Measurements from ENCODE around the gene BUB1B.
"Not testable (repeated sequence)": the region's sequence is repeated elsewhere in the genome, so short reads cannot be mapped to it uniquely, and the experiment has no call there.

BUB1B gene

DNA sequence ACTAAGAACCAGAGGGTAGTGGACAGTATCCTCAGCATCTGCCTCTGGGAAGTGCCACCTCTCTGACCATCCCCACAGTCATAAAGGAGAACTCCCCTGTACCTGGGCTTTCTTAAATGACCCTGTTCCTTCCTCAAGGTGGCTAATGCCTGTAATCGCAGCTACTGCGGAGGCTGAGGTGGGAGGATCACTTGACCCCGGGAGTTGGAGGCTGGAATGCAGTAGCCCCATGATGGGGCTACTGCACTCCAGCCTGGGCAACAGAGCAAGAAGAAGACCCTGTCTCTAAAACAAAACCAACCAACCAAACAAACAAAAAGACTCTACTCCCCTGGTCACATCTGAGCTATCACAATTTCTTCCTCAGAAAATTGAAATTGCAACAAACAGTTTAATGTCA is 848 bp upstream of the BUB1B start:
- FAIRE-seq, result no peak
- no peak for DNase-seq (ENCODE audit: insufficient read length, low spot score)
- TF ChIP-seq, protein P1, sequence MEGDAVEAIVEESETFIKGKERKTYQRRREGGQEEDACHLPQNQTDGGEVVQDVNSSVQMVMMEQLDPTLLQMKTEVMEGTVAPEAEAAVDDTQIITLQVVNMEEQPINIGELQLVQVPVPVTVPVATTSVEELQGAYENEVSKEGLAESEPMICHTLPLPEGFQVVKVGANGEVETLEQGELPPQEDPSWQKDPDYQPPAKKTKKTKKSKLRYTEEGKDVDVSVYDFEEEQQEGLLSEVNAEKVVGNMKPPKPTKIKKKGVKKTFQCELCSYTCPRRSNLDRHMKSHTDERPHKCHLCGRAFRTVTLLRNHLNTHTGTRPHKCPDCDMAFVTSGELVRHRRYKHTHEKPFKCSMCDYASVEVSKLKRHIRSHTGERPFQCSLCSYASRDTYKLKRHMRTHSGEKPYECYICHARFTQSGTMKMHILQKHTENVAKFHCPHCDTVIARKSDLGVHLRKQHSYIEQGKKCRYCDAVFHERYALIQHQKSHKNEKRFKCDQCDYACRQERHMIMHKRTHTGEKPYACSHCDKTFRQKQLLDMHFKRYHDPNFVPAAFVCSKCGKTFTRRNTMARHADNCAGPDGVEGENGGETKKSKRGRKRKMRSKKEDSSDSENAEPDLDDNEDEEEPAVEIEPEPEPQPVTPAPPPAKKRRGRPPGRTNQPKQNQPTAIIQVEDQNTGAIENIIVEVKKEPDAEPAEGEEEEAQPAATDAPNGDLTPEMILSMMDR (IDR thresholded peaks at IDR 0.05; ENCODE audit: insufficient read depth, missing control alignments), result no peak

DNA sequence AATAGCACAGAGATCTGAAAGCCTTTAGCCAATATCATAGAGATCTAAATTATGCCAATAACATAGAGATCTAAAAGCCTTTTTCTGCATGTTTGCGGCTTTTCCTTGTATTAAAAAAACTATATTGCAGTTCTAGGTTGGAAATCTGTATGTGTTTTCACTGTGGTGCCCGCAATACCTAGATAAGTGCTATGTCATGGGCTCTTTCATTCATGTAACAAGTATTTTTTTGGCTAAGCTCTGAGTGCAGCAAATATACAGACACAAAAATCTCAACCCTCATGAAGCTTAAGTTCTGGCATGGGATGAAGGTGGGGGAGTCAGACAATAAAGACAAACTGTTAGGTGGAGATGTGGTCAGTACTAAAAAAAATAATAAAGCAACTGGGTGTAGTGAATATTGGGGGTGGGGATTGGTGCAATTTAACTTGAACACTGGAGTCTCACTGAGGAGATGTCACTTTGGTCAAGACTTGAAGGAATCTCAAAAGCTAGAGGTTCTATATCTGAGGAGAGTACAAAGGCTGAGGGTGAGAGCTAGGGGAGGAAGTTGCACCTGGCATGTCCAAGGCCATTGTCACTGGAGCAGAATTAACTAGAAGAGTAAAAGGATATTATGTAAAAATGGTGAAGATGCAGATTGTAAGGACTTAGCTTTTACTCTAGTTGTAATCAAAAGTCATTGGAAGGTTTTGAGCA is 973 bp downstream of the BUB1B start:
- DNase-seq (ENCODE audit: insufficient read length, low spot score), result no peak
- TF ChIP-seq, protein P1 (IDR thresholded peaks at IDR 0.05; ENCODE audit: insufficient read depth, missing control alignments), result no peak
- FAIRE-seq, result no peak

DNA sequence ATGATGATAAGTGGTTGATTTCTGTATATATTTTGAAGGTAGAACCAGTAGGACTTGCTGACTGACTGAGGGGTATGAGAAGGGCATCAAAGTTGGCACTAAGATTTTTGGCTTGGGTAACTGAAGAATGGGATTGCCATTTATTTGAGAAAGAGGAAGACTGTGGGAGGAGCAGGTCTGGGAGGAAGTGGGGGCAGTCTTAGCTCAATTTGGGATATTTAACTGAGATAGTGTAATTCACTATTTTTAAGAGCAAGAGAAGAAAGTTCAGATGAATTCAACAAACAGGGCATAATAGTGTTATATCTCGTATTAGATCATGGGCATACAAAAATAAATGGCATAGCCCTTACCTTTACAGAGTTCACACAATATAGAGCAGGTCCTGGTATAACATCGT is 1.7 kb downstream of the BUB1B start:
- DNase-seq (ENCODE audit: insufficient read length, low spot score) (no peak), FAIRE-seq (no peak)
- TF ChIP-seq, protein P1 (IDR thresholded peaks at IDR 0.05; ENCODE audit: insufficient read depth, missing control alignments), result no peak

DNA sequence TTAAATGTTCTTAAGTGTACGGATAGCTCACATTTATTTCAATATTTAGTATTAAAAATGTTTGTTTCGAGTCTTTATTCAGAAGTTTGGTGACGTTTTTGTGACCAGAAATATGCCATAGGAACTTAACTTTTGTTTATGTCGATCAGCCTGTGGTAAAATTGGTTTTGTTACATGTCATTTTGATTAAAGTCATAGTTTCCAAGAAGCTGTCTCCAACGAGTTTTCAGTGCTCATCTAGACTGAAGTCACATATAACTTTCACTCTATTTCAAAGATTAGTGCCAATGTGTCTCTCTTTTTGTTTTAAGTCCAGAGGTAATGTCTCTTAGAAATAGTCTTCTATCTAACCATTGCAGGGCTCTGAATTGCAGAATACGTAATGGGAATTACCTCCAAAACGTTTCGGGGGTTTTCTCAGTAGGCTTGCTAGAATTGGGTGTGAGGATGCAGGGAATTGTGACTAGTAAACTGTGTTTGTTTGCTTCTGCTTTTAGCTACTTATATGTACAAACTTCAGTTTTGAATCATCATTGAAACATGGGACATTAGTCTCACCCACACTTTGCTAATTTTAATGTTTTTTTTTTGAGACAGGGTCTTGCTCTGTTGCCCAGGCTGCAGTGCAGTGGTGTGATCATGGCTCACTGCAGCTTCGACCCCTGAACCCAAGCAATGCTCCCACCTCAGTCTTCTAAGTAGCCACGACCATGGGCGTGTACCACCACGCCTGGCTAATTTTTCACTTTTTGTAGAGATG is 3.0 kb downstream of the BUB1B start:
- FAIRE-seq, result no peak
- TF ChIP-seq, protein P1 (IDR thresholded peaks at IDR 0.05; ENCODE audit: insufficient read depth, missing control alignments), result no peak
- DNase-seq (ENCODE audit: insufficient read length, low spot score), result no peak

DNA sequence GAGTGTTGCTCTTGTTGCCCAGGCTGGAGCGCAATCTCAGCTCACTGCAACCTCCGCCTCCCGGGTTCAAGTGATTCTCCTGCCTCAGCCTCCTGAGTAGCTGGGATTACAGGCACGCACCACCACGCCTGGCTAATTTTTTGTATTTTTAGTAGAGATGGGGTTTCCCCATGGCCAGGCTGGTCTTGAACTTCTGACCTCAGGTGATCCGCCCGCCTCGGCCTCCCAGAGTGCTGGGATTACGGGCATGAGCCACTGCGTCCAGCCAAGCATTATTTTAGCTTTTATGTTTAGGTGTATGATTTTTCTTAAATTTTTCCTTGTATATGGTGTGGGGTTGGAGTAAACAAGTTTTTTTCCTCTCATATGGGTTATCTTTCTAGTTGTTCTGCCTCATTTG is 6.5 kb downstream of the BUB1B start:
- not testable (repeated sequence) for FAIRE-seq

DNA sequence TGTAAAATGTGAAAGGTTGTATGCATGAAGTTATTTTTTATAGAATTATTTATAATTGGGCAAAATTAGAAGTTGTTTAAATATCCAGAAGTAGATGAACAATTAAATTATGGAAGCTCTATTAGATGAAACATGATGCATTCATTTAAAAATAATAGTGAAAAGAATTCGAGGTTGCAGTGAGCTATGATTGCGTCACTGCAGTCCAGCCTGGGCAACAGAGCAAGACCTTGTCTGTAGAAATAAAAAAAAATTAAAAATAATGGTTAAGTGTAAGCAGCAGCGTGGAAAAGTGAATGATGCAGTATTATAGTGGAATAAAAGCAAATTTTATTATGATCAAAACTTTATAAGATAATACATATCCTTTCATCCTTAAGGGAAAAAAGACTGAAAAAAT is 14.3 kb downstream of the BUB1B start:
- FAIRE-seq (no peak), DNase-seq (ENCODE audit: insufficient read length, low spot score) (no peak)
- TF ChIP-seq, protein P1 (IDR thresholded peaks at IDR 0.05; ENCODE audit: insufficient read depth, missing control alignments), result no peak

More for the DNA sequence above, 6.5 kb downstream of the BUB1B start:
- not testable (repeated sequence) for DNase-seq (ENCODE audit: insufficient read length, low spot score)

DNA sequence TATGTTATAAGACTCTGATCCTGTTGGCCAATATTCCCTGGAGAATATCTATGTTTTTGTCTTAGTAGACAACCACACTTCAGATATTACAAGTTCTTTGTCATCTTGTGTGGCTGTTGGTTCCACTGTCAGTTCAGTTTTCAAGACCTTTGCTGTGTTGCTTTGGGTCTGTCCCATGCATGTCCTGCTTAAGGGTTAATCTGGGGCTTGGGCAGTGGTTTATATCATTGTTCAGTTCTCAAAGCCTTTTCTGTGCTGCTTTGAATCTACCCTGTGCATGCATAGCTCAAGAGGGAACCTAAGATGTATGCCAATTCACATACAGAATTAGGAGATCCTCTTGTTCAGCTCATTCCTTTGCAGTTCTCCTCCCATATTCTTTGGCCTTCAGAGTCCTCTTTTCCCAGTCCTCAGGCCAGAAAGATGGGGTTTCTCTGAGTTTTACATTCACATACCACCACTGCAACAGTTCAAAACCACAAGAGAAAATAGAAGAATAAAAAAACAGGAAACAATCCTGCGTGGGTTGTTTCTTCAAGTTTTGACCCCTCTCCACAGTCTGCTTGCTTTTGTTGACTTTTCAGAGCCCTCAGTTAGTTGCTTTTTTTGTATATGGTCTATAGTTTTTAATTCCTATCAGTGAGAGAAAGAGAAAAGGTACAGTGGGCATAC is 21.6 kb downstream of the BUB1B start:
- FAIRE-seq (no peak), DNase-seq (ENCODE audit: insufficient read length, low spot score) (no peak)
- TF ChIP-seq, protein P1 (IDR thresholded peaks at IDR 0.05; ENCODE audit: insufficient read depth, missing control alignments), result no peak
